GM18517 (cell line): ENCODE results near the gene CCDC34.
A peak's percentile ranks its signal among the peaks of the same experiment; 100 is the strongest.
"Not testable (repeated sequence)": the region's sequence is repeated elsewhere in the genome, so short reads cannot be mapped to it uniquely, and the experiment has no call there.

ENCODE experiments used
- ATAC-seq: cut with Tn5 transposase; IDR thresholded peaks from one replicate; pipeline ENCODE4 v1.9.1; 2021; ENCODE audit warnings: mild to moderate bottlenecking, moderate library complexity; ENCODE audit not compliant: unreplicated experiment

The CCDC34 gene

DNA sequence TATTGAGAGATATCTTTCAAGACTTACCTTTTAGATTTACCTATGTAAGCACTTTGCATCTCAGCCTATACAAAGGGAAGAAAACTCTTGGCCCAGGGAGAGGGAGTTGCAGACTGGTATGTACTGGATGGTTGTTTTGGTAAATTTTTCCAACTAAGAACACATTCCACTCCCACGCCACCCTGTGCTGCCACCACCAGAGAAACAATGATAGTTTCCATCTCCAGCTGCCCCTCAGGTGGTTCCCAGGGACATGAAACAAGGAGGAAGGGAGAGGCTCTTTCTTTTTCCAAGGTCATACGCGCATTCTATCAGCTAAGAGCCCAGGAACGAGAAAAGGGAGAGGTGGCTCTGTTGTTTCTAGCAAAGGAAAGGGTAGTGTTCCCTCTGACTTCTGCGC is 34.4 kb downstream of the CCDC34 start:
- ATAC-seq, result no peak

DNA sequence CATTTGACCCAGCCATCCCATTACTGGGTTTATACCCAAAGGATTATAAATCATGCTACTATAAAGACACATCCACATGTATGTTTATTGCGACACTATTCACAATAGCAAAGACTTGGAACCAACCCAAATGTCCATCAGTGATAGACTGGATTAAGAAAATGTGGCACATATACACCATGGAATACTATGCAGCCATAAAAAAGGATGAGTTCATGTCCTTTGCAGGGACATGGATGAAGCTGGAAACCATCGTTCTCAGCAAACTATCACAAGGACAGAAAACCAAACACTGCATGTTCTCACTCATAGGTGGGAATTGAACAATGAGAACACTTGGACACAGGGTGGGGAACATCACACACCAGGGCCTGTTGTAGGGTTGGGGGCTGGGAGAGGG is 36.0 kb downstream of the CCDC34 start:
- ATAC-seq, result not testable (repeated sequence)

DNA sequence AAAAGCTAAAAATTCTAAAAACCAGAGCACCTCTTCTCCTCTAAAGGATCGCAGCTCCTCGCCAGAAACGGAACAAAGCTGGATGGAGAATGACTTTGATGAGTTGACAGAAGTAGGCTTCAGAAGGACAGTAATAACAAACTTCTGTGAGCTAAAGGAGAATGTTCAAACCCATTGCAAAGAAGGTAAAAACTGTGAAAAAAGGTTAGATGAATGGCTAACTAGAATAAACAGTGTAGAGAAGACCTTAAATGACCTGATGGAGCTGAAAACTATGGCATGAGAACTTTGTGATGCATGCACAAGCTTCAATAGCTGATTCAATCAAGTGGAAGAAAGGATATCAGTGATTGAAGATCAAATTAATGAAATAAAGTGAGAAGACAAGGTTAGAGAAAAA is 40.8 kb downstream of the CCDC34 start:
- not testable (repeated sequence) for ATAC-seq

DNA sequence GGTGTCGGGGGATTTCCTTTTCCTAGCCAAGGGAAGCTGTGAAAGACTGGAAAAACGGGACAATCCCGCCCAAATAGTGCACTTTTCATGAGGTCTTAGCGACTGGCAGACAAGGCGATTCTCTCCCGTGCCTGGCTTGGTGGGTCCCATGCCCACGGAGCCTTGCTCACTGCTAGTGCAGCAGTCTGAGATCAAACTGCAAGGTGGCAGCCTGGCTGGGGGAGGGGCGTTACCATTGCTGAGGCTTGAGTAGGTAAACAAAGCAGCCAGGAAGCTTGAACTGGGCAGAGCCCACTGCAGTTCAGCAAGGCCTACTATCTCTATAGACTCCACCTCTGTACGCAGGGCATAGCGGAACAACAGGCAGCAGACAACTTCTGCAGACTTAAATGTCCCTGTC is 41.7 kb downstream of the CCDC34 start:
- not testable (repeated sequence) for ATAC-seq

DNA sequence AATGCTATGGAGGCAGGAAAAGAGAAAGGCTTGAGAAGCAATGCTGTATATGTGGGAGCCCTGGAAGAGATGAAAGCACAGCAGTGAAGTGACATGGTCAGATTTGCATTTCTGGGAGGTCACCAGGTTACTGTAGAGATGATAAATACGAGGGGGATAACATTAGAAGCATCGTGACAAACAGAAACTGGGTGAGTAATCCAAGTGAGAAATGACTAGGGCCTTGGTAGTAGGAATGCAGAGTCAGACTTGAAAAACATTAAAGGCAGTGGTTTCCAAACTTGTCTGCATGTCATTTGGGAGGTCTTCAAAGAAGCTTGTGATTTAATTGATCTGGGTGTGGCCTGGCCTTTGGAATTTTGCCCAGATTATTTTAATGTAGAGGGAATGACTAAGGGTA is 43.9 kb downstream of the CCDC34 start:
- ATAC-seq, result peak; percentile 99

DNA sequence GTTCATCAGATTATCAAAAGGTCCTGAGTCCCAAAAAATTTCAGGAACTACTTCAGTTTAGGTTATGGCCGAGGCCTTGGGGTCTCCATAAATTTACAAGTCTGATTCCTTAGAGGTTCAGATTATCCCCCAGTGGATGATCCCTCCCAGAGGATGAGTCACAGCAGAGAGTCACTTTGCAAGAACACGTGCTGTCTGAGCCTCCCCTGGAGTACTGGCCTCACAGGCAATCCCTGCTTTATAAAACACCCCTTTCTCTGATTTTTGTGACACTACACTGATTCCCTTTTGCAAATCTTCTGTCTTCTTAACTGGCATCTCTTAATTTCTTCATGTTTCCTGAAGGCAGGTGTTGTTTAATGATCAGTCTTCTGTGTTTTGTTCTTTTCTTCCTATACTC is 45.3 kb downstream of the CCDC34 start:
- no peak for ATAC-seq

DNA sequence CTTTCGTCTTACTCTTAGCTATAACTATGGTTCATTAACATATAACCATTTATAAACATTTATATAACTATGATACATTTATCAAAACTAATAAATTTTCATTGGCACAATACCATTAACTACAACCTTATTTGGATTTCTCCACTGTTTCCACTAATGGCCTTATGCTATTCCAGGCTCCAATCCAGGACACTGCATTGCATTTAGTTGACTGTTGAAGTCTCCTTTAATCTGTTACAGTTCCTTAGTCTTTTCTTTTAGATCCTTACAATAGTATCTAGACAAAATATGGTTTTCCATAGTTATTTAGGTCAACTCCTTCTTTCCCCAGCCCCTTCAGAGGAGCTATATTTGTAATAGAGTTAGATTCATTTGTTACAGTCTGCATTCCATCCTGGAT is 47.2 kb downstream of the CCDC34 start:
- ATAC-seq, result no peak

DNA sequence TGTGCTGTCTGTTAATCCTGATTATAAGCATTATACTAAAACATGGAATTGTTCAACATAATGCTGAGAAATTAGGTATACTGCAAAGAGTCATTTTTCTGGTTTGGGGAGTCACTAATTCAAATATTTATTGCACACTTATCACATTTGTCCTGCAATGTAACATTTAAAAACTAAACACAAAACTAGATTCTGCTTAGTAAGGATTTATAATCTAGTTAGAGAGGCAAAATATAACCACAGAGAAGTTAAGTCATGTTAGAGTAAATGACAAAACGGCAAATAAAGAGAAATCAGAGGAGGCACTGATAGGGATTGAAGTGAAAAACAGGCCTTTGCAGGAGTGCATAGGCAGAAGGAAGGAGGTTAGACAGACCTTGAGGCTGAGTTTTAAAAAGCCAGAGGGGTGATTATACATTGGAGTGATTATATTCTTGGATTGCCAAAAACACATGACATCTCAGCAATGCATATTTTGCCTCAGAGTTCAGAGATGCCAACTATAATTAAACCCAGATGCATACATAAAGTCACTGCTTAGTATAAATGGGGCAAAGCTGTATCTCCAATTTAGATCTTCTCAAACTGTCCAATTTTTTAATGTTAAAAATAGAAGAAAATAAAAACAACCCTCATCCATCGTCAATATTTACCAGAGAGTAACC is 49.7 kb downstream of the CCDC34 start:
- ATAC-seq, result no peak

DNA sequence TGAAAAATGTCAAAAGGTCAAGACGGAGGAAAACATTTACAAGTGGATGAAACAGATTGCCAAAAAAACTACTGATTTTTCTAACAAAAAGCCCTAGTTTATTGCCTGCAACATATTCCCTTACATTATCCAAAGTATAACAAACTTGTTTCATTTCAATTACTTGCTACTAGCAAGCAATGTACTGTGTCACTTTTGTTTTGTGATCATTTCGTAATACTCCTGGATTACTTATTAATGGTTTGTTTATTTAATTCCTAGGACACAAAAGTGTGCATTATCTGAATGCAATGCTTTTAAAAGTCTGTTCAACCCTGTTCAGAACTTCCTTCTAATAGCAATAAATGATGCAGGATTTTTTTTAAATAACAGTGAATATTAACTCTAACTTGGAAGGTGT is 50.9 kb downstream of the CCDC34 start:
- ATAC-seq, result no peak

DNA sequence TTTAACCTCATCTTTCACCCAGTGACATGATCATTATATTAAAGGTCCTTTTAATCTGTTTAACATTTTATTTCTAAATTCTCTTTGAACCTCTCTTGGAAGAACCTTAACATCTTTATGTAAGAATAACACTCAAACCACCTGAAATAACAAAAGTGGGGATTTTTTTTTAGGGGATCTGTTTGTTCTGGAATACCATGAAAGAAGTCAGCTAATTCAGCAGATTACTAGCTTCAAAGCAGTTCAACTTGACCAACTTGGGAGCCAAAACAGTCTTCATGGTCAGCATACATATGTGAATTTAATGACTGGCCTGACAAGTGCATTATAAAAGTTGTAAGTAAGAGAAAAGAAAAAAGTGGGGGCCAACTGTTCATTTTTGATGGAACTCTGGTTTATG is 52.3 kb downstream of the CCDC34 start:
- no peak for ATAC-seq

DNA sequence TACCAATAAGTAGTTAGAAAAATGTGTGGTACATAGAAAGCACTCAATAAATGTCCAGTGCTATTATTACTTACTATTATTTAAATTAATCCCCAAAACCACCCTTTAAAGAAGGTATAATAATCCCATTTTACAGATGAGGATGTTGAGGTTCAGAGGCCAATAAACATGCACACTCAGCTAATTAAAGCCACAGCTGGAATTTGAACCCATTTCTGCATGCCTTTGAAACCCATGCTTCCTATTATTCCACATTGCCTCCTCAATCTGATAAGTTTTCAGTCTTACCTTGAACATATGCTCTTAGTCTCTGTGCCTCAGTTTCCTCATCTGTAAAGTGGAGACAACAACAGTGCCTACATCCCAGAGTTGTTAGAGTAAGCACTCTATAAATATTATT is 52.8 kb downstream of the CCDC34 start:
- no peak for ATAC-seq

DNA sequence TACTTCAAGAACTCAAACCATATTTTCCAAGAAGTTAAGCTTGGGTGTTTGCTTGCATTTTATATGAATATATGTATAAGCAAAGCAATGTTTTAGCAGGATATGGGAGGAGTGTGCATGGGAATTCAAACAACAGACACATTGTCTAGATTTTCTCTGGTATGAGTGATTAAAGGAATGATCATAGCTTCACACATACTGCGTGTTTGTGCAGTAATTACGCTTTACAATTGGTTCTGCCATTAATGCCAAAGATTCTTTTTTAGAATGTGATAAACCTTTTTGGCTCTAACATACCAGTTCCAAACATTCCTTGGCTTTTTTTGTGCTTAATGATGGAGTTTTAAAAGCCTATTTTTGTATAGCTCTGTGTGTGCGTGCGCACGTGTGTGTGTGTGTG is 54.0 kb downstream of the CCDC34 start:
- no peak for ATAC-seq

DNA sequence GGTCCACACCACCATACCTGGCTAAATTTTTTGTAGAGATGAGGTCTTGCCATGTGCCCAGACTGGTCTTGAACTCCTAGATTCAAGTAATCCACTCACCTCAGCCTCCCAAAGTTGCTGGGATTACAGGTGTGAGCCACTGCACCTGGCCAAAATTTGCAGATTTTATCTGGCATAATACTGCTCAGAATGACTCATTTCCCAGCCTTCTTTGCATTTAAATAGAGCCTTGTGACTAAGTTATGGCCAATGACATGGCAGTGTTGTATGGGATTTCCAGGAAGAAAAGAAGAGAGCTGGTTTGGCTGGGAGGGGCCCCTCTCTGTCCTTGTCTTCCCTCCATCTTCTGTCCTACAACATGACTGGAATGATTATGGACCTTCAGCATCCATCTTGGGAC is 55.8 kb downstream of the CCDC34 start:
- no peak for ATAC-seq

DNA sequence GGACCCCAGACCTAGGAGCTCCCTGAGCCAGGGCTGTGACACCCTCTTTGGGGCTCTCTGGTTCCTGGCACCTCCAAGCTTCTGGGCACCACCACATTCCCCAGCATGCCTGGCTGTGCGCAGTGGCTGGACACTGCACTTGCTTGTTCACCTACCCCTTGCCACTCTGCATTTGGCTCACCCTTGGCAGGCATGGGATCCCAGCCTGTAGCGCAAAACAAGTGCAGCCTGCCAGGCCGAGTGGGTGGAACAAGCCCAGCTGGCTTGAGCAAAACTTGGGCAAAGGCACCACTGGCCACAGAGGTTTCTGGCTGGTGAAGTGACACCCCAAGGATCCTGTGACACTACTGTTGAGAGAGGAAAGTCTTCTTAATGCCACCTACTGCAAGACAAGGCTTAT is 57.3 kb downstream of the CCDC34 start:
- ATAC-seq, result no peak

DNA sequence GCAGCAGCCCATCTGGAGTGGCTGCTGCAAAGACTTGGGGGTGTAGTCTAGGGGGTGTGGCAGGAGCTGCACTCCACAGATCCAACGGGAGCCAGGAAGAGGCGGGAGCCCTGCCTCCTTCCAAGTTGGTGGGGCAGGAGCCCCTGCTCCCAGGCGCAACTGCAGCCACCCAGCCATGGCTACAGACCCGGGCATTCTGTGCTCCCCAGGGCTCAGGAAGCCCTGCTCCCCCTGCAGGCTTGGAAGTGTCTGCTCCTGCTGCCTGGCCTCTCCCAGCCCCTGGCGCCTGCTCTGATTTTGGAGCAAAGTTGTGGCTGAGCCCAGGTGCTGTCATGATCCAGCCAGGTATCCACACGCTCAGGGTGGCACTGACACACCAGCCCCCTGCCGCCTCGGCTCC is 58.5 kb downstream of the CCDC34 start:
- ATAC-seq, result no peak

DNA sequence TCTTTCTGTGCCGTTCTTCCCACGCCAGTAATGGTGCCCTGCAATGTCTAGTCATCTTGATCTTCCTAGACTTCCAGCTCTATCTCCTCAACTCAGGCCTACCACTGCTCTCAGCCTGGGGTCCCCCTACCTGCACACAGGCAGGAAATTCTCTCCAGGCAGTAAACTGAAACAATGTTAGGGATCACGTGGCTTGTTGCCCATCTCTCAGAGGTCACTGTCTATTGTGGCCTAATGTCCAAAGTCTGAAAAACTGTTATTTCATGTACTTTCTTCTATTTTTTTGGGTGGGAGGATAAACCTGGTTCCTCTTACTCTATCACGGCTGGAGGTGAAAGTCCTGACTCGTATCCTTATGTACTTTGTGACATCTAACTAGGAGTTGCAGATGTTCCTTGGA is 59.1 kb downstream of the CCDC34 start:
- no peak for ATAC-seq

DNA sequence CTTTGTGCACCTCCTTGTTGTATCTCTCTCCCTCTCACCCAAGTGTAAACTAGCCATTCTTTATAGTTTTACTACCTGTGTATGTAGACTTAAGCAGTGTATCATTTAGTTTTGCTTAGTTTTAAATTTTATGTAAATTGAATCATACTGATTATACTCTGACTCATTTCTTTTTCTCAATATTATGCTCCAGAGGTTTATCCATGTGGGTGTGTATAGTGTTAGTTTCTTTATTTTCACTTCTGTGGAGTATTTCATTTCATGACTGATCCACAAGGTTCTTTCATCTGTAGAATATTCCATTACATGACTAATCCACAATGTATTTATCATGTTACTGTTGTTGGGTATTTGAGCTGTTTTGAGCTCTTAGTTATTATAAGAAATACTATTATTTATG is 62.0 kb downstream of the CCDC34 start:
- ATAC-seq, result no peak

DNA sequence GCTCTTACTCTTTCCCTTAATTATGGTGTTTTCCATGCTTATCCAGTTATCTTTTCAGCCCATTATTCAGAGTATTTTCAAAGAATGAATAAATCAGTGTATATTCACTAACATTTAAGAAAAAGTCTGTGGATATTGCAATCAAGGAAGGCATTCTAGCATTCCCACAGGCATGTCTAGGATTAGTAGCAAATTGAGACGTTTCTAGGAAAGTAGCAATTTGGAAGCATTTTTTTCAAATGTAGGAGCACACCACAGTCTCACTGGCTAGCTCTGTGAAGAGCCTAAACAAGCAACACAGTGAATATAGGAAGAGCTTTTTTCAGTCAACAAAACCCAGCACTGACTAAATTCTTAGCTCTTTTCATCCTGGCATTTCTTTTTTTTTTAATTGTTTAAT is 65.4 kb downstream of the CCDC34 start:
- no peak for ATAC-seq

DNA sequence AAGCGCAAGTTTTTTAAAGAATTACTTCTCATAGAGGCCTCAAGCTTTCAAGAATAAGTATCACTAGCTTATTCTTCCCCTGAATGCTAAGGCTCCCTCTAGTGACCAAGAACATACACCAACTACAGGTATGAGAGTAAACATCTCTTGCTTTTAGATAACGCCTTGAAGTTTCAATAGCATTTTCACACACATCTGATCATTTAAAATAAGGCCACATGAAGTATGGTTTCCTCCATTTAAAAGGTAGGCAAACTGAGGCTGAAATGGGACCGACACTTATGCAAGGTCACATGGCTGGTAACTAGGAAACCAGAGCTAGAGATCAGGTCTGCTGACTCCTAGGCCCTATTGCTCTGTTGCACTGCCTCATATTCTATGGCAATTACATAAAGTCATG is 66.5 kb downstream of the CCDC34 start:
- ATAC-seq, result peak; percentile 85

DNA sequence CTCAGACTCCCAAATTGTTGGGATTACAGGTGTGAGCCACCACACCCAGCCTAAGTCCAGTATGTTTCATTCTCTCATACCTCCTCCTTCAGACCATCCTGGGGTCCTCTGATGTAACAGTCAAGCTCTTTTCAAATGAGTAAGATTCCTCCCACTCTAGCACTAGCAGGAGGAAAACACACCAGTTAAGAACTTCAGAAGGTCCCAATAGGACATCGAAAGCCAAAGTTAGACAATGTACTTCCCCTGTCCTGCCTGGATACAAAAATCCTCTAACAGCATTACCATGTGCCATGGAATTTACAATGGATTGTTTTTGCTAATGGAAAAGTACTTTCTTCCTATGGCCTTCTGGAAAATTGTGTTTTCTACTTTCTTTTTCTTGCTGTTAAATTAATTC is 67.1 kb downstream of the CCDC34 start:
- ATAC-seq, result no peak

DNA sequence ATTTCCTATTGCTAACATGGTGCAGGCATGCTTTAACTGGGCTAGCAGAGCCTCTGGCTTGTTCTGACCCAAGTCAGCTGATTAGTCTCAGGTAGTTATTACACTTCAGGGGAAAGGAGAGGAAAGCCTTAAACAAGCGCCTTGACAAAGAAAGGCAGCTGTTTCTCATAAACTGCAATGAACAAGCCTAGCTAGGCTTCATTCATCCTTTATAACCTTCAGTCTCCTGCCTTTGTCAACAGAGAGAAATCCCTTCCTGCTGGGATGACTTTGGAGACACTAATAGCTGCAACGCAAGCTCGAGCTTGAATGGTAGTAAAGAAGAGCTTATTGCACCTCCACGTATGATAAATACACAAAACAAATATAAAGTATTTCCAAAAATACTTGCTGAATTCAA is 68.4 kb downstream of the CCDC34 start:
- ATAC-seq, result no peak

DNA sequence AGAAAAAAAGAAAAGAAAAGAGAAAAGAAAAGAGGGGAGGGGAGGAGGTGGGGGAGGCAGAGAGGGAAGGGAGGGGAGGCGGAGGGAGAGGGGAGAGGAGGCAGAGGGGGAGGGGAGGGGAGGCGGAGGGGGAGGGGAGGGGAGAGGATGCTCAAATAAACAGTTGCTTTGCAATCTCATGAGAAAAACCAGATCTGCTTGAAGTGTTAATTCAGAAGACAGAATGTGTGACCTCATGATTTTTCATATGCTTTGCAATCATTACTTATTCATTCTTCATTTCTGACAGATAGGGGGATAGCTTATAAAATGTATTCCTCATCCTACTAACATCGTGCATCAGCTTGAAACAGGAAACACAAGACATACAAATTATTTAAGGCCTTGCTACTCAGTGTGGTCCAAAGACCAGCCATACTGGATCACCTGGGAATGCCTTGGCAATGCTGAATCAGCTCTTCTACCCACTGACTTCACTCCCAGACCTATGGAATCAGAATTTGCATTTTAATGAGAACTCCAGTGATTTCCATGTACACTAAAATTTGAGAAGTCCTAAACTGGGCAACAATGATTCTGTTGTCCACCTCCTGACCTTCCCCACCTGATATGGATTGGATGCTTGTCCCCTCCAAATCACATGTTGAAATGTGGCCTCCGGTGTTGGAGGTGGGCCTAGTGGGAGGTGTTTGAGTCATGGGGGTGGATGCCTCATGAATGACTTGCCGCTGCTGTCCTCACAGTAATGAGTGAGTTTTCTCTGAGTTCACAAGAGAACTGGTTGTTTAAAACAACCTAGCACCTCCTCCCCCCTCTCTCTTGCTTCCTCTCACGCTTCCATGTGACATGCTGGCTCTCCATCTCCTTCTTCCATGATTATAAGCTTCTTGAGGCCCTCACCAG is 69.2 kb downstream of the CCDC34 start:
- ATAC-seq, result no peak

DNA sequence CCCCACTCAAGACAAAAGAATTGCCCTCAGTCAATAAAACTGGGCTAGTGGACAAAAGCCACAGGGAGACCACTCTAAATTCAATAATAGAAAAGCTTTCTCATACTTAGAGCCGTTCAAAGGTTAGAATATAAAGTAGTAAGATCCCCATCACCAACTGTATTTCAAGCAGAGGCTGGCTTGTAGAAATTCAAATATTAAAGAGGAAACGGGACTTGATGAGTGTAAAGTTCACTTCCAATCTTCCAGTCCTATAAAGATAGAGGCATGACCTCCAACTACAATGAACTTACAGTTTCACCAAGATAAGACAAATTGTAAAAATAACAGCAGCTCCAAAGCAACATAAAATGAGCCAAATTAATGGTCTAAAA is 70.4 kb downstream of the CCDC34 start:
- no peak for ATAC-seq
